Erythroblast (primary cell): Measurements from ENCODE around the gene PHF21A.

Experiments
- GATA1 ChIP-seq: IDR thresholded peaks from 2 replicates; pipeline ENCODE4 v1.6.1; 2011; ENCODE audit warnings: low read depth, mild to moderate bottlenecking, control low read depth, low read length, moderate library complexity
- POLR2A ChIP-seq: IDR thresholded peaks from 2 replicates; pipeline ENCODE4 v1.6.1; 2011; ENCODE audit warnings: mild to moderate bottlenecking, low read length

DNA sequence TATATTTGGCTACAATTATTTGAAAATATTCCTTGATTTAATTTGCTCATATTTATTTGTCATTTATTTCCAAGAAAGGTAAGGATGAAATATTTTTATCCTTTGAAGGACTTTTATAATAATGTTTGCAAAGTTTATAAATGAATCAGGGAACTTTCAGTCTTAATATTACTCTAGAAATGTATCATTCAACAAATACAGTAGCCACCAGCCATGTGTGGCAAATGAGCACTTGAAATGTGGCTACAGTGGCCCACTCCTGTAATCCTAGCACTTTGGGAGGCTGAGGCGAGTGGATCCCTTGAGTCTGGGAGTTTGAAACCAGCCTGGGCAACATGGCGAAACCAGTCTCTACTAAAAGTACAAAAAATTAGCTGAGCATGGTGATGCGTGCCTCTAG, 20.3 kb upstream of the PHF21A start:
- no peak for TF ChIP-seq POLR2A
- no peak for TF ChIP-seq GATA1
